GM19238 (cell line): ENCODE data around the gene PBOV1.

Source experiments
- DNase-seq: peaks from one replicate; pipeline ENCODE4 v3.0.0; 2011; ENCODE audit warnings: low spot score; ENCODE audit not compliant: insufficient read length

The PBOV1 gene

GRCh38 chr6:138205437-138206094 lies 12.7 kb downstream of the PBOV1 start:
- DNase-seq: no peak

- DNase-seq: no peak
Measured at GRCh38 chr6:138204792-138205384, 13.4 kb downstream of the PBOV1 start.

GRCh38 chr6:138204303-138204702 lies 14.0 kb downstream of the PBOV1 start:
- DNase-seq: no peak

- no peak for DNase-seq
Measured at GRCh38 chr6:138203315-138203714, 15.0 kb downstream of the PBOV1 start.

GRCh38 chr6:138201836-138202235 lies 16.5 kb downstream of the PBOV1 start:
- no peak for DNase-seq

GRCh38 chr6:138198430-138199091 lies 19.7 kb downstream of the PBOV1 start:
- DNase-seq: no peak

- no peak for DNase-seq
Measured at GRCh38 chr6:138197570-138197969, 20.7 kb downstream of the PBOV1 start.

GRCh38 chr6:138196122-138196738 lies 22.1 kb downstream of the PBOV1 start:
- no peak for DNase-seq

- no peak for DNase-seq
Measured at GRCh38 chr6:138194287-138194686, 24.0 kb downstream of the PBOV1 start.

- DNase-seq: no peak
Measured at GRCh38 chr6:138188278-138188941, 29.9 kb downstream of the PBOV1 start.

- no peak for DNase-seq
Measured at GRCh38 chr6:138187156-138187555, 31.1 kb downstream of the PBOV1 start.

GRCh38 chr6:138184230-138184629 lies 34.1 kb downstream of the PBOV1 start:
- no peak for DNase-seq

- no peak for DNase-seq
Measured at GRCh38 chr6:138183790-138184134, 34.5 kb downstream of the PBOV1 start.

GRCh38 chr6:138182939-138183789 lies 35.1 kb downstream of the PBOV1 start:
- no peak for DNase-seq

- no peak for DNase-seq
Measured at GRCh38 chr6:138176652-138177232, 41.5 kb downstream of the PBOV1 start.

- DNase-seq: no peak
Measured at GRCh38 chr6:138175596-138175995, 42.7 kb downstream of the PBOV1 start.
